OCI-LY3 (cell line): ENCODE measurements around the gene HTATSF1.

ENCODE experiments used
- EZH2phosphoT487 ChIP-seq: fragments of 200-600 bp; shearing (Covaris generic); IDR thresholded peaks from 2 replicates; pipeline ENCODE4 v1.6.1; 2018; ENCODE audit warnings: antibody characterized with exemption, mixed run types, low read depth
- TF ChIP-seq, protein P1 (sequence below): fragments of 200-600, 300-600 bp; sonication (generic); IDR thresholded peaks from 2 replicates; pipeline ENCODE4 v1.5.1; 2014; ENCODE audit warnings: antibody characterized with exemption, low read length, low read depth

DNA sequence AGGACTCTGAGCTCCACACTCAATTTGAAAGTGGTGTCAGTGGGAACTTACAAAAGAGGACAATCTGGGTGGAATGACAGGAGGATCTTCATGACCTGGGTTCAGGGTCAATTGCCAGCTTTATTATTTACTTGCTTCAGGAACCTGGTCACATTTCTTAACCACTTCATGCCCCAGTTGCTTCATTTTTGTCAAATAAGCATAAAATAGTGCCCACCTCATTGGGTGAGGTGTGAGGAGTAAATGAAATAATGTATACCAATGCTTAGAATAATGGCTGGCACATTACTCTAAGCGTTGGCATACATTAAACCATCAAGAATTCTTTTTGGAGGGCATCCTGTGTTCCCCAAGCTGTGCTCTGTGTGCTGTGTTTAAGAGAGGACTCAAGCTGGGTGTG lies 54.0 kb downstream of the HTATSF1 start:
- TF ChIP-seq, protein P1, sequence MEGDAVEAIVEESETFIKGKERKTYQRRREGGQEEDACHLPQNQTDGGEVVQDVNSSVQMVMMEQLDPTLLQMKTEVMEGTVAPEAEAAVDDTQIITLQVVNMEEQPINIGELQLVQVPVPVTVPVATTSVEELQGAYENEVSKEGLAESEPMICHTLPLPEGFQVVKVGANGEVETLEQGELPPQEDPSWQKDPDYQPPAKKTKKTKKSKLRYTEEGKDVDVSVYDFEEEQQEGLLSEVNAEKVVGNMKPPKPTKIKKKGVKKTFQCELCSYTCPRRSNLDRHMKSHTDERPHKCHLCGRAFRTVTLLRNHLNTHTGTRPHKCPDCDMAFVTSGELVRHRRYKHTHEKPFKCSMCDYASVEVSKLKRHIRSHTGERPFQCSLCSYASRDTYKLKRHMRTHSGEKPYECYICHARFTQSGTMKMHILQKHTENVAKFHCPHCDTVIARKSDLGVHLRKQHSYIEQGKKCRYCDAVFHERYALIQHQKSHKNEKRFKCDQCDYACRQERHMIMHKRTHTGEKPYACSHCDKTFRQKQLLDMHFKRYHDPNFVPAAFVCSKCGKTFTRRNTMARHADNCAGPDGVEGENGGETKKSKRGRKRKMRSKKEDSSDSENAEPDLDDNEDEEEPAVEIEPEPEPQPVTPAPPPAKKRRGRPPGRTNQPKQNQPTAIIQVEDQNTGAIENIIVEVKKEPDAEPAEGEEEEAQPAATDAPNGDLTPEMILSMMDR, result no peak
- no peak for TF ChIP-seq EZH2phosphoT487
